Measurements from ENCODE around the gene CTNNA3.

DNA sequence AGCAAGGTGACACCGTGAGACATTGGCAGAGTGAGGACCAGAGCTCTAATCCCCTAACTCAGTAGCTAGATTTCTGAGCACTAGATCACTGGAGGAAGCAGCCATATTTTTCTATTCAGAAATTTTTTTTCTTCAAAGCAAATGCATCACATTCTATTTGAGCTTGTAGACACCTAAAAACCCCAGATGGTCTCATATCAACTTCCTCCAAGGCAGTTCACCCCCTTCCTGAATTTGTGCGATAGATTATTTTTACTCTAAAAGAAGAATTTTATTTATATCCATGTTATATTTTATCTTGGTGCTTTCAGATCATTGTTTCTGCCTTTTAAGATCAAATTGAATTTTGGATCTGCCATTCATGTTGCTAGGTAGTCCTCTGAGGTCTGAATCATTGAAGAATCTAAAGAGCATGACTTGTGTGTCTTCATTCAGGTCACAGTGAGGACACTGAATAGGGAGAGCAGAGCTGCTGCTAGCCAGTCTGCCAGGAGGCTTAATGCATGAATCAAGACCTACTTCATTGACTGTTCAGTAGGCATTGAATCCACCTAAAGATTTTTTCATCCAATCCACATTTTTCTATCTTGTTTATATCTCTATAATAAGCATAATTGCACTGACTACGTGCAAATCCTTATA is 863.1 kb downstream of the CTNNA3 start:
- TF ChIP-seq, protein P1, sequence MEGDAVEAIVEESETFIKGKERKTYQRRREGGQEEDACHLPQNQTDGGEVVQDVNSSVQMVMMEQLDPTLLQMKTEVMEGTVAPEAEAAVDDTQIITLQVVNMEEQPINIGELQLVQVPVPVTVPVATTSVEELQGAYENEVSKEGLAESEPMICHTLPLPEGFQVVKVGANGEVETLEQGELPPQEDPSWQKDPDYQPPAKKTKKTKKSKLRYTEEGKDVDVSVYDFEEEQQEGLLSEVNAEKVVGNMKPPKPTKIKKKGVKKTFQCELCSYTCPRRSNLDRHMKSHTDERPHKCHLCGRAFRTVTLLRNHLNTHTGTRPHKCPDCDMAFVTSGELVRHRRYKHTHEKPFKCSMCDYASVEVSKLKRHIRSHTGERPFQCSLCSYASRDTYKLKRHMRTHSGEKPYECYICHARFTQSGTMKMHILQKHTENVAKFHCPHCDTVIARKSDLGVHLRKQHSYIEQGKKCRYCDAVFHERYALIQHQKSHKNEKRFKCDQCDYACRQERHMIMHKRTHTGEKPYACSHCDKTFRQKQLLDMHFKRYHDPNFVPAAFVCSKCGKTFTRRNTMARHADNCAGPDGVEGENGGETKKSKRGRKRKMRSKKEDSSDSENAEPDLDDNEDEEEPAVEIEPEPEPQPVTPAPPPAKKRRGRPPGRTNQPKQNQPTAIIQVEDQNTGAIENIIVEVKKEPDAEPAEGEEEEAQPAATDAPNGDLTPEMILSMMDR (conservative IDR thresholded peaks at IDR 0.05 in 1 of 2, IDR thresholded peaks at IDR 0.05 in 1 of 2; ENCODE audit: low read depth in 1 of 2, low read length in 2 of 2) = no peak
- no peak for TF ChIP-seq EZH2 (IDR thresholded peaks at IDR 0.05; ENCODE audit: low read length, missing control alignments)
